H1 (cell line): ENCODE data around the gene SSH2.

Experiments
- CTCF ChIP-seq, 3 experiments: IDR thresholded peaks; 1 replicate in 2 of 3; 2 replicates in 1 of 3; pipeline versions ENCODE4 v1.5.1 to v1.6.1; 2011; ENCODE audit warnings: low read length in 3 of 3, mild to moderate bottlenecking in 3 of 3, inconsistent platforms in 2 of 3, low read depth in 1 of 3, moderate library complexity in 1 of 3; ENCODE audit not compliant: insufficient read depth in 1 of 3; ENCODE audit errors: control extremely low read depth in 1 of 3
- EP300 ChIP-seq, 2 experiments: IDR thresholded peaks; 1 replicate in 1 of 2; 2 replicates in 1 of 2; pipeline ENCODE4 v1.6.1; 2011 to 2012; ENCODE audit warnings: low read depth in 2 of 2, low read length in 2 of 2, mild to moderate bottlenecking in 2 of 2, borderline replicate concordance in 1 of 2, inconsistent platforms in 1 of 2, moderate library complexity in 1 of 2
- GABPA ChIP-seq: IDR thresholded peaks from 2 replicates; pipeline ENCODE4 v1.6.1; 2011; ENCODE audit warnings: mild to moderate bottlenecking, low read length, moderate library complexity, borderline replicate concordance; ENCODE audit not compliant: insufficient read depth
- NANOG ChIP-seq: IDR thresholded peaks from 2 replicates; pipeline ENCODE4 v1.6.1; 2011; ENCODE audit warnings: low read length, low read depth, mild to moderate bottlenecking, inconsistent platforms; ENCODE audit not compliant: insufficient read depth, poor library complexity, severe bottlenecking
- POLR2A ChIP-seq, 2 experiments: IDR thresholded peaks; 1 replicate in 1 of 2; 2 replicates in 1 of 2; pipeline ENCODE4 v1.6.1; 2011; ENCODE audit warnings: low read depth in 2 of 2, low read length in 2 of 2, mild to moderate bottlenecking in 2 of 2; ENCODE audit errors: control extremely low read depth in 1 of 2
- RFX5 ChIP-seq: IDR thresholded peaks from 2 replicates; pipeline ENCODE4 v1.6.1; 2011; ENCODE audit warnings: low read depth, low read length, improper control_type of control experiment, borderline replicate concordance
- SP1 ChIP-seq: IDR thresholded peaks from 2 replicates; pipeline ENCODE4 v1.6.1; 2011; ENCODE audit warnings: low read depth, low read length

- TF ChIP-seq GABPA (no peak), NANOG (no peak), RFX5 (no peak), POLR2A (IDR thresholded peaks at IDR 0.05; ENCODE audit: control extremely low read depth in 1 of 2, low read depth in 2 of 2, low read length in 2 of 2) (no peak), EP300 (IDR thresholded peaks at IDR 0.05; ENCODE audit: borderline replicate concordance in 1 of 2, low read depth in 2 of 2, low read length in 2 of 2) (no peak), CTCF (IDR thresholded peaks at IDR 0.05; ENCODE audit: control extremely low read depth in 1 of 3, insufficient read depth in 1 of 3, low read depth in 1 of 3, low read length in 3 of 3) (no peak), SP1 (no peak)
Measured at GRCh38 chr17:29628644-29629043, 301.4 kb downstream of the SSH2 start.
